ENCODE data around the gene FMO2.
"Not testable (repeated sequence)": the region's sequence is repeated elsewhere in the genome, so short reads cannot be mapped to it uniquely, and the experiment has no call there.

Gene FMO2

DNA sequence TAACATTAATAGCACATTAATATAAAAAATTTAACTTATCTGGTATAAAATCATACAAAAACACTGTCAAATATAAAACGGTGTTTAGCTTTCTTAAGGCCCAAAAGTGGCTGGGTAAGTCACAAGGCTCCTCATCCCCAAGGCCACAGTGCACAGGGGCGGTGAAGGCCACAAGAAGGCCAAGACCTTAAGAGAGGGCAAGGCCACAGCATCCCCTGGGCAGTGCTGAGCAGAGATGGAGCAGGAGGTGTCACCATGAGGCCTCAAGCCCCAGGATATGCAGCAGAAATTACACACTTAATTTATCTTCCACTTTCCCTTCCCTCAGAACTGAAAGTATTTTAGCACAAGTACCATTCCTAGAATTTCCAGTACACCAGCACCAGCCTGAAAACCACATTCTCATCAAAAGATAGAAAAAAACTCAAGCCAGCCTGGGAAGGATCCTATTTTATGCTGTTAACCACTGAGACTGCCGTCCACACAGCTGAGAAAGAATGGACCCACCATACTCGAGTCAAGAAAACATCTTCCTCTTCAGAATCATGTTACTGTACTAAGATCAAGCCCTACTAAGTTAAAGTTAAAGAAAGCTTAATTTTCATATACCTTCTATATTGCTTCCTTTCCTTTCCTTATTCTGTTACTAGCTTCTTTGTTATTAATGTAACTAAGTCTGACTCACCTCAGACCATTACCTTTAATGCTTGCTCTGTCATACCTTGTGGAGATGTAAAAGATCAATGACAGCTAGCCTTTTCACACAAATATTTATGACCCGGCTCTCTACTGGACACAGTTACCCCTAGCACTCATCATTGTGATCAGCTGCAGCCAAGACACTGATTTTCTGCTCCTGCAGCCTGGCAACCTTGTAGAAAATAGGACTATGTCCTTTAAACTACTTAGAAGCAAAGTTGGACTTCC is 36.8 kb downstream of the FMO2 start:
- no peak for FAIRE-seq

DNA sequence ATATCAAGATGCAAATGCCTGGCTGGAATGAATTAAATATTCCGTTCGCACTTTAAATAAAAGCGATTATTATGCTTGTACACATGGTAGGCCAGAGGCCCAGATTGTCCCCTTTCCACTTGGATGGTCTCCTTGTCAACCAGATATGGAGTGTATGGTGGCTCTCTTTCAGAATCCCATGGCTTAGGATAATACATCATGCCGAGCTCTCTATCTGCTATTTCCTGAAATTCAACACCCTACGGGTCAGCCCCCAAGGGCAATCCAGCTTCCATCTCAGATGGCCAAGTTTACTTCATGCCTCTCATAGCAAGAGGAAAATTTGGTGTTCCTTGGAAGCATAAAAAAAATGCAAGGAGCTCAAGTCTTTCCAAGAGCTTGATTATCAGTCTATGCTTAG is 37.8 kb downstream of the FMO2 start:
- no peak for FAIRE-seq

GRCh38 chr1:171224257-171224656 is 39.2 kb downstream of the FMO2 start:
- not testable (repeated sequence) for FAIRE-seq

DNA sequence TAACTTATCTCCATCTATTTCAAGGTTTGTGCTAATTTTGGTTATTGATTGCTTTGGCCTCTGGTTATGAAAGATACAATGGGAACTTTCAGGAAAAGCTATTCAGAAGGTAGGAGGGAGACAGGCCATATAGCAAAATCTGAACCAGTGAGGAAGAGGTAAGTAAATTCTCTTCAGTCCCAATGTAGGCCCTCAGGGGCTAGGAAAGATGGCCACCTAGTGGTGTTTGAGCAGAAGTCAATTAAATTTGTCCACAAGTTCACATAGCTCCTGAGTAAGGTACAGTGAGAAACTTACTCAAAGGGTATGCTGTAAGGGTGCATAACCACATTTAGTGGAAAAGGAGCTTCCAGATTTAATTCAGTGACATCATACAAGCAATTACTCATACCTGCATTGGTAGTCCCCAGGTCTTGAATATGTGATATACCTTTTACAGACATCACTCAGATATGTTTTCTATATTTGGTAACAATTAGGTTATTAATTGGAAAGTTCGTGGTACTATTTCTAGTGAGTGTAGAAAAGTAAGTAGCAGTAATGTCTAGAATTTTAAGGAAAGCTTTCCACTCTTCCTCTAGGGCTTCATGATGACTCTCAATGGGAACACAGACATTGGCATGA is 41.8 kb downstream of the FMO2 start:
- FAIRE-seq = peak; percentile 75

GRCh38 chr1:171231326-171231725 is 46.2 kb downstream of the FMO2 start:
- FAIRE-seq = no peak

GRCh38 chr1:171233183-171233582 is 48.1 kb downstream of the FMO2 start:
- no peak for FAIRE-seq

DNA sequence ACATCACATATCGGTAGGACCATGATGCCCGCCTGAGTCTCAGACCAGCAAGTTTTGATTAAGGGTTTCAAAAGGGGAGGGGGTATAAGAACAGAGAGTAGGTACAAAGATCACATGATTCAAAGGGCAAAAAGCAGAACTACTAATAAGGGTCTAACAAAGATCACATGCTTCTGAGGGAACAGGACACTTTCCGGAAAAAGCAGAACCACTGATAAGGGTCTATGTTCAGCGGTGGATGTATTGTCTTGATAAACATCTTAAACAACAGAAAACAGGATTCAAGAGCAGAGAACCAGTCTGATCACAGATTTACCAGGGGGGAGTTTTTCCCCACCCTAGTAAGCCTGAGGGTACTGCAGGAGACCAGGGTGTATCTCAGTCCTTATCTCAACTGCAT is 51.1 kb downstream of the FMO2 start:
- not testable (repeated sequence) for FAIRE-seq

DNA sequence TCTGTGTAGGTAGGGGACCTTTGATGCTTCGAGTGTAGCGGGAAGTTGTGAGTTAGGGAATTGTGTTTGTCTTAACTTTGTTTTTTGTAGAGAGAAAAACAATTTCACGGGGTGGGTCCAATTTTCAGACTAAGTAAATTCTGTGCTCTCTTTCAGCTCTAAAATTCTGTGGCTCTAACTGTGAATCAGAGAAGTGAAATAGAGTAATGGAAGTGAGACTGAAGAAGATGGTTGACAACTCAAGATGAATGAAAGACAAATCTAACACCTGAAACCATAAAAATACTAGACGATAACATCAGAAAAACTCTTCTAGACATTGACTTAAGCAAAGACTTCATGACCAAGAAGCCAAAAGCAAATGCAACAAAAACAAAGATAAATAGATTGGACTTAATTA is 58.8 kb downstream of the FMO2 start:
- FAIRE-seq = no peak

DNA sequence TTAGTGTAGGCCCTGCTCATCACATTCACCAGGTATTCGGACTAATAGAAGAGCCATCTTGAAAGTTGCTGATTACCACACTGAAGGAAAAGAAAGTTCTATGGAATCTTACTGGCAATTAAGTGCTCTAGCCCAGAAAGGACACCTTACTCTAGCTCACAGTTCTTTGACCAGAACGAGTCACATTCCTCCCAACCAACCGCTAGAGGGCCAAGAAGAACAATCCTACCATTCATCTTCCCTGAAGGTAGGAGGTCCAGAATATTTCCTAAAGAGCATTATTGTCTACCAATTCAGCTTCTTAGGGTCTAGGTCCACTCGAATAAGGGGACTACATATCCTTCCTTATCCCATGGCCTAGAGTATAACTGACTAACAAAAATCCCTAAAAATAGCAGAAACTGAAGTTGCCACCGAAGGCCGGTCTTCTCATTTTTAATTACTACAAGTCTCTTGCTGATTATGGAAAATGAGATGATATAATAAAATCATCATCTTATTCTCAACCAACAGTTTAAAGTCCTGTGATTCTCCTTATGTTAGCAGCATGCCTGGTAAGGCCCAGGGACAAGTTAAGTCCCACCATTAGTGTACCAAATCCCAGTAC is 60.5 kb downstream of the FMO2 start:
- FAIRE-seq = peak; percentile 16

DNA sequence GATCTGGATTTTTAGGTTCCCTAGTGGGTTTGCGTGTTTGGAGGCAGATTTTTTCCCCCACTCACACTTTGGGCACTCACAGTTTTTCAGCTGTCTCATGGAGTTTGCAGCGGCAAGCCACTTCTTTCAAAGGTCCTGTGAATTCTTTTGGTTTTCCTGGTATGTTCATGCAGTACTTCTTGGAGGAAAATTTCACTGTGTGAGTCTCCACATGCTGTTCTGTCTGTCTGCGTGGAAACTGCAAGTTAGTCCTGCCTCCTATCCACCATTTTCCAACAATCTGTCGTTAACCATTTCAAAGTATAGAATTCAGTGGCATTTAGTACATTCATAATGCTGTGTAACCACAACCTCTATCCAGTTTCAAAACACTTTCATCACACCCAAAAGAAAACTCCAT is 62.4 kb downstream of the FMO2 start:
- no peak for FAIRE-seq

GRCh38 chr1:171248302-171248701 is 63.2 kb downstream of the FMO2 start, which contains the start of gene FMO1:
Gene FMO1 (plus strand): TSS chr1:171248494. CDS start chr1:171258088, 9,594 bp downstream.
- no peak for FAIRE-seq

DNA sequence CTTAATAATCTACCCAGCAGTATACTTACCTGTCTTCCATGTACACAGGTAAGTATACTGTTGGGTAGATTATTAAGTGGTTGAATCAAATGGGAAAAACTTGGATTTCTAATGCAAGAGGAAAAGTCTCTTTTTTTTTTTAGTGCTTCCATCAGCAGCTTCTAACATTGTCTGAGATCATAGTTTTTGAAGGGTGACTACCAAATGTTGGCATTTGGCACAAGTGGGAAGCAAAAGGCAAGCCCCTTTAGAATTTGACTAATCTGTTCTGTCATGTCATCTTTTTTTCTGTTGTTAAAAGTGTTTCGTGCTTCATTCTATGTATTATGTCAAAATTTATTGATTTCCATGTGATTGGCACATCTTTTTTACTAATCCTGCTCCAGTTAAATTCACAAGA is 63.7 kb downstream of the FMO2 start:
- no peak for FAIRE-seq

DNA sequence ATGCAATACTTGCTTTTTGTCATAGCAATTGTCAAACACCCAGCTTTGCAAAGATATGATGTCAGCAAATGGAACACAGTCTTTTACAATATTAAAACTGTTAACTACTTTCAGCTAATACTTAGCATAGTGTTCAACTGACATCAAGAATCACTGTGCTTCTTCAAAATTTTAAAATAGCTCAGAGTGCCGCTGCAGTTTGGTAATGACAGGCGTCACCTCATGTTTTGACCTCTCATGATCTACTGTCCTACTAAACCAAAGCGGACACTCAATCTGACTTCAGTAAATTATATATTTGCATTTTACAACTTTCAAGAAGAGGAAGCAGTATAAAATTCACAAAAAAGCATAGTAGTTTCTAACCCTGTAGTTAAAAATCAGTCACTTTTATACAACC is 65.2 kb downstream of the FMO2 start:
- FAIRE-seq = no peak

- FAIRE-seq = no peak
Measured at GRCh38 chr1:171251042-171251951, 66.2 kb downstream of the FMO2 start.

GRCh38 chr1:171251952-171252300 is 66.8 kb downstream of the FMO2 start:
- no peak for FAIRE-seq

DNA sequence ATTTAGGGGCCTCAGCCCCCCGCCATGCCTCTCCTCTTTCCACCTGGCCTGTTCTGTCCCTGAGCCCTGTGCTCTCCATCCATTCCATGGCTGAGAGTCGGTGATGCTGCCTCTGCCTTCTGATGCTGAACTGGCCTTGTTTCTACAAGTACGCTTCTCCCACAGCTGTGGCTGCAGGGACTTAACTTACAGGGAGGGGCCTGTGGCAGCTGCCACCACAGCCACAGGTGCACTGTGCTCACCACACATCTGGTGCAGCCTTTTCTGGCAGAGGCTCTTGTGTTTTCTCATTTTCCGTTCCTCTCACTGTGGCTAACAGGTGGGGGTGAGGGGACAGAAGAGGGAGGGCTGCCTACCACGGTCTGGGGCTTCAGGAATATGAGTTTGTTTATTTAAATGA is 67.4 kb downstream of the FMO2 start:
- no peak for FAIRE-seq

DNA sequence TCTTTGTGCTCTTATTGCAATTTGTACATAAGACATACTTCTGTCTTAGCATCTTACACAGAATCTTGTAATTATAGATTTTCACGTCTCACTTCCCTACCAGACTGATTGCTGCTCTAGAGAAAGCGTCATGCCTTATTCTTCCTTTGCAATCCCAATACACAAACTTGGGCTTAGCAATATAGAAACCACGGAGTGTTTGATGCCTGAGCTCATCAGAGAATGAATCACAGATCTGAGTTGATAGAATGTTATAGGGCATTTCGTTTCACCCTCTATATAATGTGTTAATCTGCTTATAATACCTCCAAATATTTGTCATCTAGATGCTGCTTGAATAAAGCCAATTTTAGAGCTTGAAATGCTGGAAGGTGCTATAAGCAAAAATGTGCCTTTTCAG is 69.8 kb downstream of the FMO2 start:
- no peak for FAIRE-seq

DNA sequence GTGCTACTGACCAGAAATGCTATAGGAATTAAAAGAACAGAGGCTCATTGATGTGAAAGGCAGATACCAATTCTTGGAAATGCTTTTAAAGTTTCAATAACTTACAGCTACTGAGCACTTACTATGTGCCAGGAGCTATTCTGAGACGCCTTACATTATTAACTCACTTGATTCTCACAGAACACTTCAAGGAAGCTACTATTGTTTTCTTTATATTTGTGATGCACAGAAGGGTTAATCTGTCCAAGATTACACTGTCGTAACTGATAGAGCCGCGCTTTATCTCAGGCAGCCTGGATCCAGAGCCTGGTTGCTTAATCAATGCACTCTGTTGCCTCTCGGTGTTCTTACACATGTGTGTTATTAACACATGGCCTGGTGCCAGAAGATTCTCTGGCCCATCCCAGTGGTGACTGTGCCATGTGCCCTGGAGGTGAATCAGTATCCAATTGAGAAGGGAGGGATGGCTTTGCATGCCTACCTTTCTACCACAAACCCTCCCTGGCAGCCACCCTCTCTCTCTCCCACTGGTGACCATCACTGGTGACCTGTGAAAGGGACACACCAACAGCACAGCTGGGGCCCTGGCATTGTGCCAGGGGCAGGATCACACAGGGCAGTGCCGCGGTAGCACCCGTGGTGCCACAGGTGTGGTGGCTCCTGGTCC is 72.0 kb downstream of the FMO2 start:
- no peak for FAIRE-seq

DNA sequence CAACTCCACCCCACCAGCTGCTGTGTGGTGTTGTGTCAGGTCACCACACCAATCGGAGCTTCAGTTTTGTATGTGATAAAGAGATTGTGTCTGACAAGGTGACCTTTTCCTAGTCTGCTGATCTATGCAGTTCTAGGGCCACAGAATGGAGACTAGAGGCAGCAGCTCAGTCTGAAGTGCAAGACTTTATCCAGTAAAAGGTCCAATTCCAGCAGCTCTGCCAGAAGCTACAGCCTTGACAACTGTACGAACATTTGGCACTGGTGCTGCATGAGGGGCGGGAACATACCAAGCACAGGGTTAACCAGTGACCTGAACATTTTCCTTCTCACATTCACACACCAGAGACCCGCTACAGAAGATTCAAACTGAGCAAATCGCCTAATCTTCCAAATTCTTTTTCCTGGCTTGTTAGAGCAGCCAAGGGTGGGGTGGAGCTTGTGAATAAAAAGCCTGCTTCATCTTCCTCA is 72.5 kb downstream of the FMO2 start:
- FAIRE-seq = no peak

DNA sequence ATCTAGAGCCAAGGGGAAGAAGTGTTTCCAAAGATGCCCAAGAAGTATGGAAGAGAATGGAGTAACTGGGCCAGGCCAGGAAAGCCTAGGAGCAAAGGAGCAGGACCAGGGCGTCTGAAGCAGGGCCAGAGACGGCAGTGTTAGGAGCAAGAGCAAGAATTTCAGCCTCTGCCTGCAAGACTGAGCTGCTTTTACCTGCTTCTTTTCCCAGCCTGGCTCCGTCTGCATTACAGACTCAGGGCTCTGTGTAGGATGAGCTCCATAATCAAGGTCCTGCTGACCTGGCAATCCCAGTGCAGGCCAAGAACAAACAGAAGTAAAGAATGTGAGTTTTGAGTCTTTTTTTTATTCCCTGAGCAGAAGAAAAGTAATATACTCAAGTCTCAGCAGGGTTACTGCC is 73.3 kb downstream of the FMO2 start:
- no peak for FAIRE-seq

DNA sequence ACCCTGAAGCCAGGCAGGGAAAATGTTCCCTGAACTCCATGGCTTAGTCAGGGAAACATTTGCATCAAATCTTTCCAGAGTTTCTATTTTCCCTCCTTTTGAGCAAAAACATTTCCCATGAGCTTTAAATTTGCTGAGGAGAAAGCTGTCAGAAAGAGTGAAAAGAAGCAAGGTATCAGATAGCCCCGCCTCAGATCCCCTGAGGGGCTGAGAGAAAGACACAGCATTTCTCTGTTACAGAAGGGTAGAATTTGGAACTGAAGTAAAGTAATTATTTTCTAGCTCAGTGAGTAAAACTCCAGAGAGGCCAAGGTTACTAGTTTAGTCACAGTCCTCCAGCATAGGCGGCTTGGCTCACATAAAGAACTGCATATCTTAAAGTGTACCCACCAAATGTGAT is 73.8 kb downstream of the FMO2 start:
- no peak for FAIRE-seq
